ENCODE results near the gene CST4. TPM values are rescaled to one million over a fixed set of nuclear protein-coding genes. Genes with fewer than 3 reads are reported as not detected.
A peak's percentile ranks its signal among the peaks of the same experiment; 100 is the strongest.
"Not testable (repeated sequence)": the region's sequence is repeated elsewhere in the genome, so short reads cannot be mapped to it uniquely, and the experiment has no call there.

The CST4 gene
- total RNA-seq, 1 donor from 2014 or later, result not detected

DNA sequence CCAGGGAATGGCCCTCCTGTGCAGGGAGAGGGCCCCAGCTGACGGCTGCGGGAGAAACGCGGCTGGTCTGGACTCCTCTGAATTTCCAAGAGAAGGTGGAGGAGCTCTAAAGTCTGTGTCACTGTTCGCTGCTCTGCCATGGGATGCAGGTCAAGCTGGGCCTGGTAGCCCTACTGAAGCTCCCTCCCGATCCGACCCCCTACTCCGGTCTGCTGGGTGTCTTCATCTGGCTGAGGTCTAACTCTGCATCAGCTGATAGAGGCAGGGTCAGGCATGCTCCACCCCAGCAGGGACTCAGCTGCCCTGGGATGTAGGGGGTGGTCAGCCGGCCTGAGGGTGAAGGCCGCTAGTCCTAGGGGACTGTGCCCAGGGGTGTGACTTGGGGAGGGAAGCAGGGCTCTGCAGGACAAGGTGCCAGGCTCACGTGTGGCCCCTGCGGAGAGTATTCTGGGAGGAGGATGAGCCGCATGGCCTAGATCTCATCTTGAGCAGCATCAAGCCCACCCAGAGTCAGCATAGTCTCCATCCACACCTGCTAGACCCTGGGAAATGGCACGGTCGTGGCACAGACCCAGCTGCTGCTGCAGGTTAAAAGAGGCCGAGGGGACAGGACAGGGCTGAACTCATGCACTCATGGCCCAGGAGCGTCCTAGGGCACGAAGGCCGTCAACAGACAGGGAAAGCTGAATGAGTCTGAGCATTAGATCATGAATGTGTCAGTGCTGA lies 52.5 kb downstream of the CST4 start:
- TF ChIP-seq CTCF (IDR thresholded peaks at IDR 0.05; ENCODE audit: insufficient read depth, low read length, poor library complexity, severe bottlenecking), result no peak
- H3K4me3 ChIP-seq (ENCODE audit: low read depth, low read length), result peak overlapping the region; percentile 81
- H3K36me3 ChIP-seq (ENCODE audit: control insufficient read depth, insufficient read depth, low read length), result peaks cover 5% of the 10 kb centered on the region
- no peaks in the 10 kb centered on the region for H3K27me3 ChIP-seq (ENCODE audit: control insufficient read depth, insufficient read depth, low read length)
- DNase-seq (ENCODE audit: low read depth), result no peak

- not testable (repeated sequence) for DNase-seq (ENCODE audit: low read depth); H3K4me3 ChIP-seq (ENCODE audit: low read depth, low read length); H3K27me3 ChIP-seq (ENCODE audit: control insufficient read depth, insufficient read depth, low read length); H3K36me3 ChIP-seq (ENCODE audit: control insufficient read depth, insufficient read depth, low read length)
These were observed 53.1 kb downstream of the CST4 start for GRCh38 chr20:23635768-23636090.

Other genes starting within 250 kb of the CST4 start
- gene CSTL1, start 249.4 kb downstream of the CST4 start, total RNA-seq, result not detected in 2 replicates
- not detected in 2 replicates for gene CST11, start 236.2 kb downstream of the CST4 start, total RNA-seq
- not detected in 2 replicates for gene CST8, start 197.9 kb downstream of the CST4 start, total RNA-seq
- gene CST9L, start 120.6 kb downstream of the CST4 start, total RNA-seq, result not detected in 2 replicates
- not detected in 2 replicates for gene CST9, start 83.1 kb downstream of the CST4 start, total RNA-seq
- gene CST3, start 51.1 kb downstream of the CST4 start, total RNA-seq, result 303 and 381 TPM in 2 replicates
- not detected in 2 replicates for gene CST1, start 61.9 kb upstream of the CST4 start, total RNA-seq
- 2.6 and 7.0 TPM in 2 replicates for gene CST2, start 137.7 kb upstream of the CST4 start, total RNA-seq
- 0.34 and 2.6 TPM in 2 replicates for gene CST5, start 190.7 kb upstream of the CST4 start, total RNA-seq